MG63 (cell line): ENCODE measurements around the gene SLC35F6. TPM values are rescaled to one million over a fixed set of nuclear protein-coding genes. Genes with fewer than 3 reads are reported as not detected.
A peak's percentile ranks its signal among the peaks of the same experiment; 100 is the strongest.
"Not testable (repeated sequence)": the region's sequence is repeated elsewhere in the genome, so short reads cannot be mapped to it uniquely, and the experiment has no call there.

Source experiments
- DNase-seq: peaks from one replicate; pipeline ENCODE4 v3.0.0-alpha.2; 2020
- H3K27me3 ChIP-seq: fragments of 250-450 bp; sonication (Bioruptor Pico); 2 replicates; pipeline ENCODE4 v1.5.1; 2020; ENCODE audit warnings: mild to moderate bottlenecking, moderate library complexity
- H3K36me3 ChIP-seq: fragments of 250-450 bp; sonication (Bioruptor Pico); 2 replicates; pipeline ENCODE4 v1.5.1; 2020; ENCODE audit warnings: mild to moderate bottlenecking, moderate library complexity
- H3K4me3 ChIP-seq: fragments of 250-450 bp; sonication (Bioruptor Pico); 2 replicates; pipeline ENCODE4 v1.5.1; 2020; ENCODE audit warnings: mild to moderate bottlenecking, moderate library complexity
- H3K9me3 ChIP-seq: fragments of 250-450 bp; sonication (Bioruptor Pico); 2 replicates; pipeline ENCODE4 v1.5.1; 2020; ENCODE audit warnings: mild to moderate bottlenecking, moderate library complexity
- total RNA-seq: library from RNA; depleted of rRNA; stranded (reverse); fragments of >200 nt; shearing (Covaris generic); gene quantifications from 2 replicates; pipeline ENCODE4 v1.2.3, GENCODE V29; 2014; ENCODE audit warnings: low replicate concordance

SLC35F6 gene
- total RNA-seq, 1 experiment from 2014 or later: 31.0 TPM

DNA sequence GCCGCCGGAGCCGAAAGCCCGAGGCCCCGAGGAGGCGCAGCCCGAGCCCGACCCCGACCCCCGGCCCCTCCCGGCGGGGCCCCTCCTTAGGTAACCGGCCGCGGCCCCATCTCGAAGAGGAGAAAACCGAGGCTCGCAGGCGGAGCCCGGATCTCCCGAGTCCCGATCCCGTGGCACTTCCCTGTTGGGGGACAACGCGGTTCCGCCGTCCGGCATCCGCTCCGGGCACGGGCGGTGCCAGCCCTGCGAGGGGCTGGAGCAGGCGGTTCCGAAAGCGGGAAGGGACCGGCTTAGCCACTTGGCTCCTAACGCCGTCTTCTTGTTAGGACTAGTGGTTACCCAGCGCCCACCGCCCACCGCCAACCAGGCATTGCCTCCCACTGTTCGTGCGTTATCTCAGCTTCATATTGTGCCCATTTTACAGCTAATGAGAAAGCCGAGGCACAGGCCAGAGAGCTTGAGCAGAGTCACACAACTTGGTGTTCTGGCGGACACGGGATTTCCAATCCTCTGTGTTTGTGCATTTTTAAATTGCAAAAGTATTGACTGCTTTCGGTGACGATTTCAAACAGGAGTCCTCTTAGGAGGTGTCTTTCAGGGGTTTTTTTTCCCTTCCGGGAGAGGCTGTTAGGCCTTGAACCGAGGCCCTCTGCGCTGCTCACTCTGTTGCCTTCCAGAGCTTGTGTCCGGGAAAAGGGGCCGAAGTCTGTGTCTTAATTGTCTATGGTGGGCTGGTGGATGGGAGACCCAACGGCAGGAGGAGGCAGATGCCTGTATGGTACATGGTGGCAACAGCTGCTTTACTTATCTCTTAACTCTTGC is 22.3 kb downstream of the SLC35F6 start:
- peak overlapping the region; percentile 72 for H3K4me3 ChIP-seq
- no peaks in the 10 kb centered on the region for H3K27me3 ChIP-seq
- peak; percentile 33 for DNase-seq
- H3K9me3 ChIP-seq: peaks cover 8% of the 10 kb centered on the region; the same call in 1 of the 2 replicates
- H3K36me3 ChIP-seq: peaks cover 35% of the 10 kb centered on the region

DNA sequence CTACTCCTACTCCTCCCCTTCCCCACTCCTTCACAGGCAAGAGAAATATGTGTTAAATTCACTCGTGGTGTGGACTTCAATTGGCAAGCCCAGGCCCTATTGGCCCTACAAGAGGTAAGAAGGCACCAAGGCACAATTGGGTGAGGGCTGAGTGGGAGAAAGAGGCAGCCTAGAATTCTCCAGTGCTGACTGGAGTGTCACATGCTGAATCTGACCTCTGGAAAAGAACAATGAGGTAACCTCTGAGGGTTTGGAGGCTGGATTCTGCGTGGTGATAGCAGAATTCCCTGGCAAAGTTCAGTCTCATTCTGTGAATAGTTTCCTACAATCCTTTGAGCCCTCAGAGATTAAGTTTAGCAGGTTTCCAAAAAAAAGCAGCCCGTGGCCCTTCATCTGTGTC is 28.6 kb downstream of the SLC35F6 start:
- DNase-seq: no peak
- H3K27me3 ChIP-seq: no peaks in the 10 kb centered on the region
- no peak overlapping the region for H3K4me3 ChIP-seq

DNA sequence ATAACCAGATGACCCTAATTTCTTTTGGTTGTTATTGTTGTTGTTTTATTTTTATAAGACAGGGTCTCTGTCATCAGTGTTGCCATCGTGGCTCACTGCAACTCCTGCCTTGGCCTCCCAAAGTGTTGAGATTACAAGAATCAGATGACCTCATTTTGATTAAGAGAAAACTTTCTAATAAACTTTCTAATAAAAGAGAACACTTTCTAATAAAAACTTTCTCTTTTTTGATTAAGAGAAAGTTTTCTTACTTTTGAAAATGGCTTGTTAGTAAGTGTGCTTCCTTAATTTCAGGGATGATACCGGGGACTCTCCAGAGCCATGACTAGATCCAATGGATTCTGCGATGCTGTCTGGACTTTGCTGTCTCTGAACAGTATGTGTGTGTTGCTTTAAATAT is 29.4 kb downstream of the SLC35F6 start:
- H3K9me3 ChIP-seq: peaks cover 8% of the 10 kb centered on the region; the same call in 1 of the 2 replicates
- H3K27me3 ChIP-seq: no peaks in the 10 kb centered on the region
- no peak for DNase-seq
- H3K36me3 ChIP-seq: peaks cover 78% of the 10 kb centered on the region
- H3K4me3 ChIP-seq: no peak overlapping the region

More for the DNA sequence above, 28.6 kb downstream of the SLC35F6 start:
- Histone ChIP-seq H3K9me3 (peaks cover 8% of the 10 kb centered on the region; the same call in 1 of the 2 replicates), H3K36me3 (peaks cover 78% of the 10 kb centered on the region)

DNA sequence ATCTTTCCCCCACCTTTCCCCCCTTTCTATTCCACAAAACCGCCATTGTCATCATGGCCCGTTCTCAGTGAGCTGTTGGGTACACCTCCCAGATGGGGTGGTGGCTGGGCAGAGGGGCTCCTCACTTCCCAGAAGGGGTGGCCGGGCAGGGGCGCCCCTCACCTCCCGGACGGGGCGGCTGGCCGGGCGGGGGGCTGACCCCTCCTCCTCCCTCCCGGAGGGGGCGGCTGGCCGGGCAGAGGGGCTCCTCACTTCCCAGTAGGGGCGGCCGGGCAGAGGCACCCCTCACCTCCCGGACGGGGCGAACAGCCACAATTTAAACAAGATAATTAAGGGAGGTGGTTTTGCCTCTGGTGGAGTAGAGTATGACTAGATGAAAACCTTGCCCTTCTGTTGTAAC is 31.1 kb downstream of the SLC35F6 start:
- not testable (repeated sequence) for H3K9me3 ChIP-seq, H3K27me3 ChIP-seq, DNase-seq, H3K4me3 ChIP-seq
- peaks cover 69% of the 10 kb centered on the region for H3K36me3 ChIP-seq

DNA sequence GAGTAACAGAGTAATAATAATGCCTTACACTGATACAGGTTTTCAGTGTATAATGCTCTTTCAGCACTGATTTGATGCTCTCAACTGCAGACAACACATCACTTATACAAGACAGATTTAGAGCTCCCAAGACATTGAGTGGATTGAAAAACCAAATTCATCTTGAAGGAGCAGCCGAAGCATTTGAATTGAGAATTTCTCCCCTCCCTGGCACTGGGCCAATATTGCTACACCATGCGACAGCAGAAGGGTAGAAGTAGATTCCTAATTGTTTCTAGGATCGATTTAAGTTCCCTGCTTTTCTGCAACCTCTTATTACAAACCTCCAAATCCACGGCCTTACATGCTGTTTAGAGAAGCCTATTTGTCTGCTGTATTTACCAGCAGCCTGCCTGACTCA is 37.2 kb downstream of the SLC35F6 start:
- Histone ChIP-seq H3K9me3 (no peaks in the 10 kb centered on the region), H3K36me3 (peaks cover 32% of the 10 kb centered on the region), H3K4me3 (no peak overlapping the region), H3K27me3 (no peaks in the 10 kb centered on the region)
- no peak for DNase-seq

DNA sequence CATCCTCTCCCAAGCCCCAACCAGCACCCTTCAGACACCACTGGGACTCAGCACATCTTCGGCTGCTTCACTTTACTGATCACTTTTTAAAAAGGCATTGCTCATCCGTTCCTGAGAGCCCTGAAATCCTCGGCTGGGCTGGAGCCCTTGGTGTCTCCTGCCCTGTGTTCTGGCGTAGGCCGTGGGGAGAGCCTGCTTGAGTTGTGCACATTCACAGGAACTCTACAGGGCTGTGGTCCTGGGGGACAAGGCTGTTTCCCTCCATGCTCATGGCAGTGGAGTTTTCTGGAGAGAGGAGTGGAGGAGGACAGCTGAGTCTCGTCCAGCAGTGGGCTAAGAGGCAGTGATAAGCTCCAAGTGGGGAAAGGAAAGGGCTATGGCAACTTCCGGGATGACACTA is 37.7 kb downstream of the SLC35F6 start:
- no peaks in the 10 kb centered on the region for H3K27me3 ChIP-seq
- H3K9me3 ChIP-seq: no peaks in the 10 kb centered on the region
- peaks cover 30% of the 10 kb centered on the region for H3K36me3 ChIP-seq
- DNase-seq: no peak
- no peak overlapping the region for H3K4me3 ChIP-seq

DNA sequence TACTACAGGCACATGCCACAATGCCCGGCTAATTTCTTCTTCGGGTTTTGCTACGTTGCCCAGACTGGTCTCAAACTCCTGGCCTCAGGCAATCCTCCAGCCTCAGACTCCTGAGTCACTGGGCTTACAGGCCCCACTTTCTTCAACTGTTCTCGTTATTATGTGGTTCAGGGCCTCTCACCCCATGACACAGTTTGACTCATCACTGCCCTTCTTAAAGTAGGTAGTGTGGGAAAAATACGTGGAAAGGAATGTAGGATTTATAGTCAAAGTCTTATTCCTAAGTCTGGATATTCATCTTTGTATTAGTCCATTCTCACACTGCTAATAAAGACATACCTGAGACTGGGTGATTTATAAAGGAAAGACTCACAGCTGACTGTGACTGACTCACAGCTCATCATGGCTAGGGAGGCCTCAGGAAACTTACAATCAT is 41.2 kb downstream of the SLC35F6 start:
- no peaks in the 10 kb centered on the region for H3K27me3 ChIP-seq
- H3K9me3 ChIP-seq: no peaks in the 10 kb centered on the region
- H3K36me3 ChIP-seq: peaks cover 10% of the 10 kb centered on the region
- peak; percentile 80 for DNase-seq
- no peak overlapping the region for H3K4me3 ChIP-seq

DNA sequence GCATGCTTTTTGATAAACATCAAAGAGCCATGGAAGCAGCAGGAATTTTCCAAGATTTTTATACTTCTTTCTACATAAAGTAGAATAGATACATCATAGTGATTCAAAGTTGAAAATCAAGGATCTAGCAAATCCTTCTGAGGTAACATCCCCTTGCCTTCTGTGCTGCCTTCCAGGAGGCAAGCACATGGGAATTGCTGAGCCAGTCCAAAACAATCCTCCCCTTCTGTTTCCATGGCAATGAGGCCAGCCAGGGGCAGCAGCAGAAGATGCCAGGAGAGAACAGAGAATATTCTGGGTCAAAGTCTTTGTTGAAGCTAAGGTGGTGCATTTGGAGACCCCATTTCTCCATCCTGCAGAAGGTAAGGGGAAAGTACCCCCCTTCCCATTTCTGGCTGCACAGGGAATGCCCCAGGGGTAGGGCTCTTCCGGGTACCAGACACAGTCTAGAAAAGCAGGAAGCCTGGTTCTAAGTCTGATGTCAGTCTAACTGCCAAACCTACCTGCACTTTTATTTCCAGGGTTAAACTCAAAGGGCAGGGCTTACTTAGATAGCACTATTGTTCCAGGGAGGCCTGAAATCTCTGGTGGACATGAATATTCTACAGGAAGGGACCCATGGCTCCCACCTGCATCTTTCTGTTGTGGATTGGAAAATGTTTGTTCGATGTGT is 43.8 kb downstream of the SLC35F6 start:
- H3K36me3 ChIP-seq: no peaks in the 10 kb centered on the region
- no peak for DNase-seq
- H3K9me3 ChIP-seq: no peaks in the 10 kb centered on the region

DNA sequence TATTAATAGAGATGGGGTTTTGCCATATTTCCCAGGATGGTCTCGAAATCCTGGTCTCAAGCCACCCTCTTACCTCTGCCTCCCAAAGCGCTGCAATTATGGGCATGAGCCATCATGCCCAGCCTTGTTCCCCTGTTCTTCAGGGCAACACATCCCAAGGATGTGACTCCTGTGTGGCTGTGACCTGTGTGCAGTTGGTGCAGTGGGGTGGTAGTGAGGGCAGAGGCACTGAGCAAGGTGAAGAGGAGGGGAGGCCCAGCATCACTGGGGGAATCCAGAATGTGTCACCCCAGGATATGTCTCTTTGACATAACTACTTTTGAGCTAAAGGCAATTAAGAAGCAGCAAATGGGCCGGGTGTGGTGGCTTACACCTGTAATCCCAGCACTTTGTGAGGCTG is 45.1 kb downstream of the SLC35F6 start:
- no peak for DNase-seq
- H3K36me3 ChIP-seq: no peaks in the 10 kb centered on the region
- H3K9me3 ChIP-seq: no peaks in the 10 kb centered on the region
- H3K27me3 ChIP-seq: no peaks in the 10 kb centered on the region
- H3K4me3 ChIP-seq: no peak overlapping the region

More for the DNA sequence above, 43.8 kb downstream of the SLC35F6 start:
- Histone ChIP-seq H3K27me3 (no peaks in the 10 kb centered on the region), H3K4me3 (no peak overlapping the region)

DNA sequence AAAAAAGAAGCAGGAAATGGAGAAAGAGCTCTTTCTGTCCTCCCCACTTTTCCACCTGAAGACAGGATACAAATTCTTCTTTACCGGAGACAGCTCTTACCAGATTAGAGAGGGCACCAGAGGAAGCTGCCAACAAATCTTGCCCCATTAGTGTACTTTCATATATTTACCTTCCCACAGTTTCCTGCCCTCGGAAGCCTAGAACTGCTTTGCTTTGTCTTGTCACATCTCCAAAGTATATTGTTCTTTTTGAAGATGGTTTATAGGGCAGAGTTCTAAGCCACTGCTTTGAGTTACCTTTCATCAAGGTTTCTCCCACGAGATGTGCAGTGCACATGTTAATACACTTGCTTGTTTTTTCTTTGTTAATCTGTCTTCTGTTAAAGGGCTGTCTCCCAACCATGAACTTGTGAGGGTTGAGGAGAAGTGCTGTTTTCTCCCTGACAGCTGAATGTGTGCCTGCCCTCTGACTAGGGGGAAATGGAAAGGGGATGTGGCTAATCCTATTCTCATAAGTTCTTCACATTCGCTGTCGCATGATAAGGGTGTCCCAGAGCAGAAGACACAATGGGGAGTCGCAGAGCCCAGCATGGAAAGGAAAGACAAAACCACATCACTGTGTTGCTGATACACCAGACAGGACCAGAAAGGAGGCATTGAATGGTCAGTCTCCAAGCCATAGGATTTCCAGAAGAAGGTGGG is 45.9 kb downstream of the SLC35F6 start:
- H3K9me3 ChIP-seq: no peaks in the 10 kb centered on the region
- no peaks in the 10 kb centered on the region for H3K36me3 ChIP-seq
- no peak overlapping the region for H3K4me3 ChIP-seq
- H3K27me3 ChIP-seq: no peaks in the 10 kb centered on the region
- DNase-seq: no peak

DNA sequence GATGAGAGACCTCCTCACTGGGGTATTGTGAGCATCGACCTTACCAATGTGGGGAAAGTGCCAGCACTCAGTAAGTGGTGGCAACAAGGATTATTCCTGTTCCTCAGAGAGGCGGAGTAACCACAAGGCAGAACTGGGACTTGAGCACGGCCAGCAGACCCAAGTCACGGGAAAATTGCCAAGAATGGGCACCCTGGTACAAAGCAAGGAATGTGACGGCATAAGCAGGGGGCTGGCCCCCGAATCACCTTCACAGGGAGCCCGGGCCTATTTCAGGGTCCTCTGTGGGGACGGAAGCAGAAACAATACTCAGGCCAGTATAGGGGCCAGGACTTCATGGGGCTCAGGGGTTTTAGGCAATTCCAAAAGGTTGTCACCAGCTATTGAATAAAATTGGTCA is 47.2 kb downstream of the SLC35F6 start:
- Histone ChIP-seq H3K36me3 (no peaks in the 10 kb centered on the region), H3K27me3 (no peaks in the 10 kb centered on the region), H3K4me3 (no peak overlapping the region), H3K9me3 (no peaks in the 10 kb centered on the region)
- no peak for DNase-seq

DNA sequence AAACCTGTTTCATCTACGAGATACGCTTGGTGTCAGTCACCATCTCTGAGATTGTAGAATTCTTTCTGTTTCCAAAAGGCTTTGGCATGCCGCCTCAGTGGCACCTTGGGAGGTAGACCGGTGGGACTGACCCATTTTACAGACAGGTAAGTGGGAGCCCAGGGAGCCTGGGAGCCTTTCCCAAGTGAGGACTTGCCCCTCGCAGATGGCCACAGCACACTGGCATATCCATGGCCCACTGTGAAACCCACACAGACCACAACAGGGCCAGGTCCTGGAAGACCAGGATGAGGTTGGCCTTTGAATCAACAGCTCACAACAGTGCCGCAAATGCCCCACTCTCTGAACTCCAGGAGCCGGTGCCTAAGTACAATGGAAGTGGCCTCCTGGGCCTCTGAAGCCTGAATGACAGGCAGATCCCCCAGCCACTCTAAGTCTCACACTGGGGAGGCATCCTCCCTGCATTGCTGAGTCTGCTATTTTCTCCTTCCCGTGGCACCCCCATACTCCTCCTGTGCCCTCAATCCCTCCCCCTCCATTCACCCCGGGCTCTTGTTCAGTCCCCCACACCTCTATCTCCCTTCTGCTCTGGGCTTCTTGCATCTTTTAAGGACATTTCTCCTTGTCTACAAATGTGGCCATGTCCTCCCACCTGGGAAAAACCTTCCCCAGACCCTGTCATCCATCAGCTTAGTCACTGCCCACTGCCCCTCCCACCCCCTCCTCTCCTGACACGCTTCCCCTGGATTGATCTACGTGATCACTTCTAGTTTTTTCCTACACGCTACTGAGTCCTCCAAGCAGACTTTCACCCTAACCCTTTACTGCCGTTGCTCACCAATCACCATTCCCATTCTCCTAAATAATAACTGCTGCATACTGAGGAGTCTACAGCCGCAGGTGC is 48.0 kb downstream of the SLC35F6 start:
- H3K27me3 ChIP-seq: no peaks in the 10 kb centered on the region
- H3K36me3 ChIP-seq: no peaks in the 10 kb centered on the region
- DNase-seq: no peak
- no peak overlapping the region for H3K4me3 ChIP-seq
- H3K9me3 ChIP-seq: no peaks in the 10 kb centered on the region

DNA sequence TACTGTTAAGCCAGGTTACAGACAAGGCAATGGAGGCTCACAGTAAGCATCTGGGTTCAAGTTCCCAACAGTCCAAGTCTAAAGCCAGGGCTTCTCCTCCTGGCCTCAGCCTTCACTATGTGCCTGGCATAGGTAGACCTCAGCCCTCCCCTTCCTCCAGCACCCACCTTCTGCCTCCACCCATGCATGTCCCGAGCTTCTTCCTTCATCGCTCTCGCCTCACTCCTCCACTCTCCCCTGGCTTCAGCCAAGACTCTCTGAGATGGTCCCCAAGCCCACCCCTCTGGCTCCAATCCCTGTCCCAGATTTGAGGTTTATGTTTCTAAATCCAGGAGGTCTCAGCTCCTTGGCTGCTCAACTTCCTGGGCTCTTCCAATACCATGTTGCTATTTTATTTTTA is 48.6 kb downstream of the SLC35F6 start:
- no peaks in the 10 kb centered on the region for H3K27me3 ChIP-seq
- no peaks in the 10 kb centered on the region for H3K36me3 ChIP-seq
- no peaks in the 10 kb centered on the region for H3K9me3 ChIP-seq
- no peak overlapping the region for H3K4me3 ChIP-seq
- DNase-seq: no peak

DNA sequence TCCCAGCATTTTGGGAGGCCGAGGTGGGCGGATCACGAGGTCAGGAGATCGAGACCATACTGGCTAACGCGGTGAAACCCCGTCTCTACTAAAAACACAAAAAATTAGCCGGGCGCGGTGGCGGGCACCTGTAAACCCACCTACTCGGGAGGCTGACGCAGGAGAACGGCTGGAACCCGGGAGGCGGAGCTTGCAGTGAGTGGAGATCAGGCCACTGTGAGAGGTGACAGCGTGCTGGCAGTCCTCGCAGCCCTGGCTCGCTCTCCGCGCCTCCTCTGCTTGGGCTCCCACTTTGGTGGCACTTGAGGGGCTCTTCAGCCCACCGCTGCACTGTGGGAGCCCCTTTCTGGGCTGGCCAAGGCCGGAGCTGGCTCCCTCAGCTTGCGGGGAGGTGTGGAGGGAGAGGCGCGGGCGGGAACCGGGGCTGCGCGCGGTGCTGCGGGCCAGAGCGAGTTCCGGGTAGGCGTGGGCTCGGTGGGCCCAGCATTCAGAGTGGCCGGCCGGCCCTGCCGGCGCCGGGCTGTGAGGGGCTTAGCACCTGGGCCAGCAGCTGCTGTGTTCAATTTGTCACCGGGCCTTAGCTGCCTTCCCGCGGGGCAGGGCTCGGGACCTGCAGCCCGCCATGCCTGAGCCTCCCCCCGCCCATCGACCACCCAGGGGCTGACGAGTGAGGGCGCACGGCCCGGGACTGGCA is 50.1 kb downstream of the SLC35F6 start:
- not testable (repeated sequence) for DNase-seq, H3K36me3 ChIP-seq, H3K27me3 ChIP-seq, H3K4me3 ChIP-seq, H3K9me3 ChIP-seq

DNA sequence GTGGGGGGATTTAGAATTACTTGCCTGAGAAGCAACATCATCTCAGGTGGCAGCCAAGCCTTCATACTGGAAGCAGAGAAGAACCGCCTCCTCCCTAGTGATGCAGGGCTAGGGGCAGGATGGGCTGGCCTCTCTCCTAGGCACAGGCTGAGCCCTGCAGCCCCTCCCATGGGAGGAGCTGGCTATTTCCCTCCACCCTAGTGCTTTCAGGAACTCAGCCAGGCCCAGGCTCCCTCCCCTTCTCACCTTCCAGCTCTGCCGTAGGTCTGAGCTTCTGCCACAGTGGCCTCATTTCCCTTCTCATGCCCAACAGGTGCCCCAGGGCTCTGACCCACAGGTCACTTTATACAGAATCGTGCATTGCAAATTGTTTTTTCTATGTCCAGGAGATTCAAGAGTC is 52.8 kb downstream of the SLC35F6 start:
- DNase-seq: no peak
- H3K27me3 ChIP-seq: peaks cover 5% of the 10 kb centered on the region
- no peaks in the 10 kb centered on the region for H3K36me3 ChIP-seq
- H3K4me3 ChIP-seq: no peak overlapping the region
- H3K9me3 ChIP-seq: no peaks in the 10 kb centered on the region

DNA sequence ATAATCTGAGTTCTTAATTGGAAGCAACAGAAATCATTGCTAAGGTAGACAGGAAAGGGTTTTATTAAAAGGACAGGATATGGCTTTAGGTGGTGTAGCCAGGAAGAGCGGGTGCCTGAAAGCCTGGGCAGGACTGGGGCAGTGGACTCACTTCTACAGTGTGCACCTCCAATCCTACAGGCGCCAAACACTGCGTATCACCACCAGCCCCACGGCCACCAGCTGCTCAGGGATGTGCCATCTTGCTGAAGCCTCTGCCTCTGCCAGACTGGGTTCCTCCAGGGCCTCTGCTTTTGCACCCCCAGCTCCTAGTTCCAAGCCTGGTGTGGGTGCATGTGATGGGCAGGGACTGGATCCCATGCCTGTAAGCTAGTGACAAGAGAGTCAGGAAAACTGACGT is 54.2 kb downstream of the SLC35F6 start:
- Histone ChIP-seq H3K9me3 (no peaks in the 10 kb centered on the region), H3K4me3 (no peak overlapping the region), H3K27me3 (peaks cover 5% of the 10 kb centered on the region), H3K36me3 (no peaks in the 10 kb centered on the region)
- no peak for DNase-seq
